ENCODE results near the gene THBS2. TPM values are rescaled to one million over a fixed set of nuclear protein-coding genes. Genes with fewer than 3 reads are reported as not detected.

The THBS2 gene
- total and polyA plus RNA-seq, 2 of the 8 experiments (the other 6 are each of a cell fraction or from before 2014, with no cell fraction given) = 11.0 to 22.5 TPM

- TF ChIP-seq TAF1 (IDR thresholded peaks at IDR 0.05; ENCODE audit: low read depth, low read length) (no peak), GABPA (IDR thresholded peaks at IDR 0.05; ENCODE audit: borderline replicate concordance, insufficient read depth, low read length) (no peak), ATF3 (IDR thresholded peaks at IDR 0.05; ENCODE audit: insufficient read depth, low read depth, low read length) (no peak), POLR2A (IDR thresholded peaks at IDR 0.05; ENCODE audit: control extremely low read depth in 1 of 2, low read depth in 2 of 2, low read length in 2 of 2) (no peak), POLR2AphosphoS5 (IDR thresholded peaks at IDR 0.05; ENCODE audit: low read depth, low read length) (no peak), CHD1 (IDR thresholded peaks at IDR 0.05; ENCODE audit: low read depth, low read length) (no peak), SUZ12 (IDR thresholded peaks at IDR 0.05; ENCODE audit: low read length) (no peak), KDM5A (IDR thresholded peaks at IDR 0.05; ENCODE audit: low read length) (no peak), BRCA1 (IDR thresholded peaks at IDR 0.05; ENCODE audit: low read depth, low read length) (no peak), RFX5 (IDR thresholded peaks at IDR 0.05; ENCODE audit: borderline replicate concordance, low read depth, low read length) (no peak), EGR1 (IDR thresholded peaks at IDR 0.05; ENCODE audit: borderline replicate concordance, low read depth, low read length) (no peak), MAX (IDR thresholded peaks at IDR 0.05) (no peak)
- POLR2A ChIA-PET (ENCODE audit: partially characterized antibody) = no interaction called here
- H3K4me2 ChIP-seq (ENCODE audit: insufficient read depth in 1 of 2, low read depth in 2 of 2, low read length in 2 of 2) = no peak overlapping the region
- no peak overlapping the region for H4K91ac ChIP-seq (replicated peaks; ENCODE audit: insufficient read length, low read length)
- no peak for FAIRE-seq
- H4K20me1 ChIP-seq (replicated peaks in 1 of 2; ENCODE audit: control insufficient read depth in 1 of 2, insufficient read depth in 2 of 2, low read length in 2 of 2) = no peaks in the 10 kb centered on the region
- no peaks in the 10 kb centered on the region for H3K27me3 ChIP-seq (replicated peaks in 1 of 4; ENCODE audit: control insufficient read depth in 3 of 4, extremely low read depth in 1 of 4, insufficient read depth in 3 of 4, low read length in 3 of 4)
- no peak overlapping the region for H2AK5ac ChIP-seq (ENCODE audit: low read depth, low read length)
- no peak overlapping the region for H3K18ac ChIP-seq (ENCODE audit: extremely low read depth, low read length)
- H3K27ac ChIP-seq (ENCODE audit: low read depth, low read length) = no peak overlapping the region
- no peak overlapping the region for H4K5ac ChIP-seq (ENCODE audit: insufficient read length, low read depth, low read length)
- H3K79me2 ChIP-seq (ENCODE audit: control insufficient read depth in 1 of 2, insufficient read depth in 2 of 2, low read length in 2 of 2) = no peaks in the 10 kb centered on the region
- H2AFZ ChIP-seq (ENCODE audit: low read length) = no peak overlapping the region
- CTCF ChIA-PET (ENCODE audit: partially characterized antibody) = no interaction called here
- H3K4me3 ChIP-seq (ENCODE audit: extremely low read depth in 1 of 4, insufficient read depth in 2 of 4, low read depth in 3 of 4, low read length in 4 of 4) = no peak overlapping the region
- H3K56ac ChIP-seq (replicated peaks; ENCODE audit: insufficient read length, low read depth, low read length) = no peak overlapping the region
- H2BK120ac ChIP-seq (replicated peaks; ENCODE audit: low read depth, low read length) = no peak overlapping the region
- H2BK15ac ChIP-seq (ENCODE audit: low read length) = no peak overlapping the region
- no peaks in the 10 kb centered on the region for H3K36me3 ChIP-seq (ENCODE audit: control insufficient read depth in 2 of 4, insufficient read depth in 4 of 4, low read length in 3 of 4)
- no peak overlapping the region for H3K23ac ChIP-seq (ENCODE audit: insufficient read length)
- H2BK12ac ChIP-seq (ENCODE audit: low read depth, low read length) = no peak overlapping the region
- DNase-seq (ENCODE audit: low read depth in 1 of 2, low spot score in 2 of 2) = no peak
- no peak overlapping the region for H4K8ac ChIP-seq (ENCODE audit: extremely low read depth, insufficient read depth, low read length)
- no peak overlapping the region for H3K9ac ChIP-seq (replicated peaks in 1 of 4; ENCODE audit: extremely low read depth in 1 of 4, low read depth in 3 of 4, low read length in 3 of 4)
- no peaks in the 10 kb centered on the region for H3K9me3 ChIP-seq (ENCODE audit: insufficient read depth in 2 of 2, low read depth in 1 of 2, low read length in 1 of 2)
- no peak overlapping the region for H2BK5ac ChIP-seq (ENCODE audit: low read depth, low read length)
- H3K23me2 ChIP-seq (ENCODE audit: low read depth, low read length) = no peaks in the 10 kb centered on the region
- no peak overlapping the region for H3K4ac ChIP-seq (replicated peaks; ENCODE audit: insufficient read length, low read depth, low read length)
- H3K14ac ChIP-seq (ENCODE audit: insufficient read length) = no peak overlapping the region
- peaks cover 0 to 3% (median 1%) of the 10 kb centered on the region in 4 experiments; a peak in 3 of 7 replicates for H3K4me1 ChIP-seq (replicated peaks in 1 of 4; ENCODE audit: control insufficient read depth in 3 of 4, insufficient read depth in 4 of 4, low read length in 3 of 4)
- WGBS, 2 experiments (ENCODE audit: extremely low coverage in 1 of 2, insufficient coverage in 1 of 2, insufficient read length in 1 of 2, insufficient replicate concordance in 2 of 2, low coverage in 1 of 2, low lambda C conversion rate in 2 of 2, missing lambda C conversion rate in 1 of 2) = 93% methylated on average over 9 of the region's 9 CpGs; no CpG with 5 or more reads in 1 of the 2 experiments
- no peak overlapping the region; the same call in 1 of the 2 replicates for H2BK20ac ChIP-seq (ENCODE audit: low read length)
- H3K79me1 ChIP-seq (ENCODE audit: low read depth, low read length) = no peaks in the 10 kb centered on the region
These were observed 37.5 kb upstream of the THBS2 start for GRCh38 chr6:169291148-169291547.

Data from H1 (cell line).